WTC11 (cell line): ENCODE measurements around the gene CALU. TPM values are rescaled to one million over a fixed set of nuclear protein-coding genes. Genes with fewer than 3 reads are reported as not detected.

Experiments
- ATAC-seq: fragments of 200-7000 bp; cut with Tn5 transposase; 2 replicates; pipeline ENCODE4 v1.10.0; 2021; ENCODE audit warnings: mild to moderate bottlenecking, moderate library complexity
- CTCF ChIA-PET: fragments of 300-600 bp; sonication (Branson Sonifier 250); formaldehyde crosslinking; loops from one replicate; lab custom pipeline; 2021; ENCODE audit warnings: antibody characterized with exemption; lab: Charles Lee
- POLR2A ChIA-PET: fragments of 350-600 bp; sonication (Branson Sonifier 250); formaldehyde crosslinking; loops from one replicate; lab custom pipeline; 2021; ENCODE audit warnings: antibody characterized with exemption; lab: Charles Lee
- DNase-seq: peaks from one replicate; pipeline ENCODE4 v3.0.0; 2021; ENCODE audit warnings: low spot score
- H3K27ac Mint-ChIP-seq: 2 replicates; pipeline ENCODE4 v1.8.0; 2021; ENCODE audit warnings: mixed read lengths
- H3K27me3 Mint-ChIP-seq: 2 replicates; pipeline ENCODE4 v1.8.0; 2021; ENCODE audit warnings: low read depth, mild to moderate bottlenecking, moderate library complexity, mixed read lengths
- H3K36me3 Mint-ChIP-seq: 2 replicates; pipeline ENCODE4 v1.8.0; 2021; ENCODE audit warnings: mixed read lengths
- H3K4me1 Mint-ChIP-seq: 2 replicates; pipeline ENCODE4 v1.8.0; 2022; ENCODE audit warnings: mixed read lengths
- H3K4me3 Mint-ChIP-seq: 2 replicates; pipeline ENCODE4 v1.8.0; 2021; ENCODE audit warnings: mild to moderate bottlenecking, moderate library complexity, mixed read lengths
- H3K9me3 Mint-ChIP-seq: 2 replicates; pipeline ENCODE4 v1.8.0; 2021; ENCODE audit warnings: mixed read lengths
- AFF4 ChIP-seq: sonication (generic); formaldehyde crosslinking; IDR thresholded peaks from 2 replicates; pipeline ENCODE4 v1.8.1; 2023; ENCODE audit warnings: mild to moderate bottlenecking, missing genetic modification reagents, borderline replicate concordance
- CDX4 ChIP-seq: fragments of 250-450 bp; sonication (Bioruptor Pico); IDR thresholded peaks from 2 replicates; pipeline ENCODE4 v1.9.0; 2021; ENCODE audit warnings: moderate library complexity, mild to moderate bottlenecking, inconsistent platforms, borderline replicate concordance
- CTCF ChIP-seq: fragments of 200-600 bp; IDR thresholded peaks from 2 replicates; pipeline ENCODE4 v1.8.0; 2022; ENCODE audit warnings: antibody characterized with exemption
- E2F5 ChIP-seq: sonication (generic); formaldehyde crosslinking; IDR thresholded peaks from 2 replicates; pipeline ENCODE4 v1.8.1; 2022; ENCODE audit warnings: mild to moderate bottlenecking, moderate library complexity, missing genetic modification reagents
- FOXJ3 ChIP-seq: sonication (generic); formaldehyde crosslinking; IDR thresholded peaks from 2 replicates; pipeline ENCODE4 v1.9.0; 2021; ENCODE audit warnings: missing genetic modification reagents, mild to moderate bottlenecking, borderline replicate concordance
- JUN ChIP-seq: sonication (generic); formaldehyde crosslinking; IDR thresholded peaks from 2 replicates; pipeline ENCODE4 v1.8.0; 2023; ENCODE audit warnings: mild to moderate bottlenecking, missing genetic modification reagents
- KAT7 ChIP-seq: sonication (generic); formaldehyde crosslinking; IDR thresholded peaks from 2 replicates; pipeline ENCODE4 v1.8.1; 2023; ENCODE audit warnings: missing genetic modification reagents, mild to moderate bottlenecking, borderline replicate concordance
- NFYB ChIP-seq: sonication (generic); formaldehyde crosslinking; conservative IDR thresholded peaks from 2 replicates; pipeline ENCODE4 v1.8.0; 2022; ENCODE audit warnings: low read depth, missing genetic modification reagents
- SOX15 ChIP-seq: fragments of 250-450 bp; sonication (Bioruptor Pico); IDR thresholded peaks from 2 replicates; pipeline ENCODE4 v1.9.0; 2021; ENCODE audit warnings: mild to moderate bottlenecking
- USF1 ChIP-seq: sonication (generic); formaldehyde crosslinking; IDR thresholded peaks from 2 replicates; pipeline ENCODE4 v1.8.0; 2022; ENCODE audit warnings: mild to moderate bottlenecking, missing genetic modification reagents
- ZBTB21 ChIP-seq: sonication (generic); formaldehyde crosslinking; IDR thresholded peaks from 2 replicates; pipeline ENCODE4 v1.8.1; 2023; ENCODE audit warnings: mild to moderate bottlenecking, missing genetic modification reagents, borderline replicate concordance
- ZMAT4 ChIP-seq: fragments of 250-450 bp; sonication (Bioruptor Pico); IDR thresholded peaks from 2 replicates; pipeline ENCODE4 v1.9.0; 2021; ENCODE audit warnings: mild to moderate bottlenecking
- ZNF281 ChIP-seq: sonication (generic); formaldehyde crosslinking; IDR thresholded peaks from 2 replicates; pipeline ENCODE4 v1.8.0; 2023; ENCODE audit warnings: mild to moderate bottlenecking, missing genetic modification reagents
- ZNF425 ChIP-seq: fragments of 250-450 bp; sonication (Bioruptor Pico); conservative IDR thresholded peaks from 2 replicates; pipeline ENCODE4 v1.9.0; 2021; ENCODE audit warnings: mild to moderate bottlenecking
- total RNA-seq: library from RNA; stranded (reverse); gene quantifications from 3 replicates; pipeline ENCODE4 v1.2.3, GENCODE V29; 2021

CALU gene
- total RNA-seq, 1 experiment from 2014 or later = 150 TPM

GRCh38 chr7:128733278-128733645 is 5.9 kb upstream of the CALU start (continued):
- TF ChIP-seq ZNF281 = no peak
- no peak for TF ChIP-seq AFF4
- TF ChIP-seq SOX15 = no peak
- TF ChIP-seq JUN (CRISPR knock-in tag) = no peak
- TF ChIP-seq, all 79 proteins: peak for 0

GRCh38 chr7:128734890-128735289 is 4.3 kb upstream of the CALU start:
- Mint-ChIP-seq H3K36me3 (0 out of 2 replicates have a peak, but pooled peaks cover 3% of the 10 kb centered on the region), H3K4me1 (peaks cover 7% of the 10 kb centered on the region), H3K9me3 (no peaks in the 10 kb centered on the region), H3K27ac (no peak overlapping the region), H3K27me3 (peaks cover 20% of the 10 kb centered on the region), H3K4me3 (no peak overlapping the region)
- TF ChIP-seq ZMAT4 (CRISPR knock-in tag) = no peak
- TF ChIP-seq USF1 (CRISPR knock-in tag) = peak; percentile 40; the same call in 1 of the 2 replicates
- ATAC-seq = no peak
- ChIA-PET POLR2A (no interaction called here), CTCF (interaction anchor here (1.5 kb wide), 1 partner anchor 145 kb away, joined by 3 read pairs; no protein-coding TSS in a partner anchor)
- DNase-seq = no peak

GRCh38 chr7:128735436-128735835 is 3.7 kb upstream of the CALU start:
- no peak overlapping the region for H3K4me3 Mint-ChIP-seq
- no peaks in the 10 kb centered on the region for H3K9me3 Mint-ChIP-seq
- no peak for ATAC-seq
- H3K36me3 Mint-ChIP-seq = 0 out of 2 replicates have a peak, but pooled peaks cover 3% of the 10 kb centered on the region
- H3K27me3 Mint-ChIP-seq = peaks cover 20% of the 10 kb centered on the region
- H3K4me1 Mint-ChIP-seq = peaks cover 10% of the 10 kb centered on the region
- DNase-seq = no peak
- no peak overlapping the region for H3K27ac Mint-ChIP-seq
- POLR2A ChIA-PET = no interaction called here
- CTCF ChIA-PET = interaction anchor here (1.5 kb wide), 1 partner anchor 144 kb away, joined by 3 read pairs; no protein-coding TSS in a partner anchor
- TF ChIP-seq E2F5 (no peak), CDX4 (CRISPR knock-in tag) (no peak), AFF4 (no peak), NFYB (no peak), FOXJ3 (CRISPR knock-in tag) (no peak), ZBTB21 (CRISPR knock-in tag) (no peak), CTCF (no peak), ZNF425 (CRISPR knock-in tag) (no peak), KAT7 (CRISPR knock-in tag) (no peak)
